Activated T-cell treated with anti-CD3 and anti-CD28 coated beads, Interleukin-2, amount 50 U/mL, for 4 hours (primary cell): ENCODE measurements around the gene CYB5A. TPM values are rescaled to one million over a fixed set of nuclear protein-coding genes. Genes with fewer than 3 reads are reported as not detected.

Experiments used
- ATAC-seq, 2 donors: fragments of 200-7000 bp; cut with Tn5 transposase; one replicate each; pipeline ENCODE4 v1.10.0; 2021
- DNase-seq: peaks from one replicate; pipeline ENCODE4 v3.0.0-alpha.2; 2020
- H3K27me3 Mint-ChIP-seq: one replicate; pipeline ENCODE4 v1.8.0; 2021; ENCODE audit warnings: low read depth, mixed read lengths
- H3K36me3 Mint-ChIP-seq: one replicate; pipeline ENCODE4 v1.8.0; 2022; ENCODE audit warnings: mixed read lengths; ENCODE audit not compliant: insufficient read depth
- H3K4me1 Mint-ChIP-seq: one replicate; pipeline ENCODE4 v1.8.0; 2021; ENCODE audit warnings: low read depth, mixed read lengths
- H3K4me3 Mint-ChIP-seq: one replicate; pipeline ENCODE4 v1.8.0; 2021; ENCODE audit warnings: mild to moderate bottlenecking, moderate library complexity, mixed read lengths
- H3K9me3 Mint-ChIP-seq: one replicate; pipeline ENCODE4 v1.8.0; 2021; ENCODE audit warnings: mixed read lengths
- total RNA-seq, 3 donors: library from RNA; stranded (reverse); gene quantifications; one replicate each; pipeline ENCODE4 v1.2.1, GENCODE V29; 2021

Gene CYB5A
- total RNA-seq, 3 donors from 2014 or later: 40.6 to 46.5 (median 45.9) TPM

GRCh38 chr18:74233933-74234325 lies 57.8 kb downstream of the CYB5A start:
- Mint-ChIP-seq H3K4me1 (no peaks in the 10 kb centered on the region), H3K4me3 (no peak overlapping the region), H3K27me3 (peaks cover 21% of the 10 kb centered on the region), H3K36me3 (no peaks in the 10 kb centered on the region), H3K9me3 (no peaks in the 10 kb centered on the region)
- ATAC-seq (no peak), DNase-seq (no peak)

GRCh38 chr18:74230922-74231714 lies 60.6 kb downstream of the CYB5A start:
- H3K4me3 Mint-ChIP-seq: no peak overlapping the region
- H3K27me3 Mint-ChIP-seq: peaks cover 6% of the 10 kb centered on the region

GRCh38 chr18:74229891-74230290 lies 61.9 kb downstream of the CYB5A start:
- DNase-seq (no peak), ATAC-seq (no peak)
- Mint-ChIP-seq H3K27me3 (peaks cover 6% of the 10 kb centered on the region), H3K9me3 (no peaks in the 10 kb centered on the region), H3K4me3 (no peak overlapping the region), H3K4me1 (no peaks in the 10 kb centered on the region), H3K36me3 (no peaks in the 10 kb centered on the region)

More at GRCh38 chr18:74230922-74231714, 60.6 kb downstream of the CYB5A start:
- no peaks in the 10 kb centered on the region for H3K9me3 Mint-ChIP-seq
- ATAC-seq (no peak), DNase-seq (no peak)
- no peaks in the 10 kb centered on the region for H3K36me3 Mint-ChIP-seq
- no peaks in the 10 kb centered on the region for H3K4me1 Mint-ChIP-seq

GRCh38 chr18:74229005-74229404 lies 62.8 kb downstream of the CYB5A start:
- H3K27me3 Mint-ChIP-seq: peaks cover 6% of the 10 kb centered on the region
- H3K4me3 Mint-ChIP-seq: no peak overlapping the region
- ATAC-seq (no peak), DNase-seq (no peak)
- H3K36me3 Mint-ChIP-seq: no peaks in the 10 kb centered on the region
- H3K9me3 Mint-ChIP-seq: no peaks in the 10 kb centered on the region
- H3K4me1 Mint-ChIP-seq: no peaks in the 10 kb centered on the region

DNA sequence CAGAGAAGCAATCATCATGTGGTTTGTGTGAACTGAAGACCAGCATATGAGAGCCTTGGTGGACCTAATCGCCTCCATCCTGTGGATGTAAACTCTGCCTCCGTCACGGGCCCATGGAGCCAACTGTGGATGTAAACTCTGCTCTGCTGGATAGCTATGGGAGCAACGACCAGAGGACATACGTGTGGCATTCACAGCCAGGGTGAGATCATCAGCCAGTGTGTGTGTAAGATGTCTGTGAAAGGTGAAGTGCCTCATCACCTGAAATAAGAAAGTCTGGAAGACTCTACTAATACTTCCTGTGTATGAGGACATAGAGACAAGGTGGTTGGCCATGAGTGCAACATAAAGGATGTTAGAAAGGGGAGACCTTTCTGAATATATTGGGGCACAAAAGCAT lies 63.5 kb downstream of the CYB5A start:
- Mint-ChIP-seq H3K9me3 (no peaks in the 10 kb centered on the region), H3K36me3 (no peaks in the 10 kb centered on the region), H3K4me1 (no peaks in the 10 kb centered on the region), H3K4me3 (no peak overlapping the region), H3K27me3 (peaks cover 8% of the 10 kb centered on the region)
- ATAC-seq: no peak
- DNase-seq: no peak

GRCh38 chr18:74226666-74227065 lies 65.1 kb downstream of the CYB5A start:
- Mint-ChIP-seq H3K27me3 (peaks cover 8% of the 10 kb centered on the region), H3K4me1 (no peaks in the 10 kb centered on the region), H3K36me3 (no peaks in the 10 kb centered on the region), H3K4me3 (no peak overlapping the region), H3K9me3 (no peaks in the 10 kb centered on the region)
- no peak for DNase-seq
- no peak for ATAC-seq

- no peaks in the 10 kb centered on the region for H3K9me3 Mint-ChIP-seq
- ATAC-seq (no peak), DNase-seq (no peak)
- no peaks in the 10 kb centered on the region for H3K36me3 Mint-ChIP-seq
- H3K27me3 Mint-ChIP-seq: peaks cover 8% of the 10 kb centered on the region
- H3K4me3 Mint-ChIP-seq: no peak overlapping the region
- H3K4me1 Mint-ChIP-seq: no peaks in the 10 kb centered on the region
Measured at GRCh38 chr18:74226156-74226555, 65.6 kb downstream of the CYB5A start.

GRCh38 chr18:74225193-74225840 lies 66.4 kb downstream of the CYB5A start:
- no peaks in the 10 kb centered on the region for H3K9me3 Mint-ChIP-seq
- H3K27me3 Mint-ChIP-seq: peaks cover 8% of the 10 kb centered on the region
- no peaks in the 10 kb centered on the region for H3K4me1 Mint-ChIP-seq
- H3K36me3 Mint-ChIP-seq: no peaks in the 10 kb centered on the region
- no peak overlapping the region for H3K4me3 Mint-ChIP-seq
- DNase-seq (no peak), ATAC-seq (no peak)

- Mint-ChIP-seq H3K9me3 (no peaks in the 10 kb centered on the region), H3K4me3 (no peak overlapping the region), H3K36me3 (no peaks in the 10 kb centered on the region), H3K27me3 (peaks cover 7% of the 10 kb centered on the region), H3K4me1 (no peaks in the 10 kb centered on the region)
- no peak for DNase-seq
- no peak for ATAC-seq
Measured at GRCh38 chr18:74222710-74223494, 68.9 kb downstream of the CYB5A start.

DNA sequence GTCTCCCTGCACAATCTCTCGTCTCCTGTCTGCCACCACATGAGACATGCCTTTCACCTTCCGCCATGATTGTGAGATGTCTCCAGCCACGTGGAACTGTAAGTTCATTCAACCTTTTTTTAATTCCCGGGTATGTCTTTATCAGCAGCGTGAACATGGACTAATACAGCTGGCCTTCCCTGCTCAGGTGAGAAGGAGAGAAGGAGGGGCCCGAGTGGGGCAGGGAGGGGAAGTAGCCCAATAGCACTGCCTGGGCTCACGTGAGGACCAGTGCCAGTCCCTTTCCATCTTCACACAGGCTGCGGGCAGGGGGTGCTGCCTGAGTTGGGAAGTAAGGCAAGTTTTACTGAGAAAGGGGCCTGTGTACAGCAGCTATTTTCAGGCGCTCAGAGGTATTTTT lies 70.7 kb downstream of the CYB5A start:
- H3K27me3 Mint-ChIP-seq: peaks cover 2% of the 10 kb centered on the region
- ATAC-seq: no peak
- no peaks in the 10 kb centered on the region for H3K36me3 Mint-ChIP-seq
- no peaks in the 10 kb centered on the region for H3K9me3 Mint-ChIP-seq
- no peaks in the 10 kb centered on the region for H3K4me1 Mint-ChIP-seq
- no peak overlapping the region for H3K4me3 Mint-ChIP-seq
- no peak for DNase-seq

- ATAC-seq: no peak
- Mint-ChIP-seq H3K4me1 (no peaks in the 10 kb centered on the region), H3K36me3 (no peaks in the 10 kb centered on the region)
Measured at GRCh38 chr18:74219056-74219455, 72.7 kb downstream of the CYB5A start.

DNA sequence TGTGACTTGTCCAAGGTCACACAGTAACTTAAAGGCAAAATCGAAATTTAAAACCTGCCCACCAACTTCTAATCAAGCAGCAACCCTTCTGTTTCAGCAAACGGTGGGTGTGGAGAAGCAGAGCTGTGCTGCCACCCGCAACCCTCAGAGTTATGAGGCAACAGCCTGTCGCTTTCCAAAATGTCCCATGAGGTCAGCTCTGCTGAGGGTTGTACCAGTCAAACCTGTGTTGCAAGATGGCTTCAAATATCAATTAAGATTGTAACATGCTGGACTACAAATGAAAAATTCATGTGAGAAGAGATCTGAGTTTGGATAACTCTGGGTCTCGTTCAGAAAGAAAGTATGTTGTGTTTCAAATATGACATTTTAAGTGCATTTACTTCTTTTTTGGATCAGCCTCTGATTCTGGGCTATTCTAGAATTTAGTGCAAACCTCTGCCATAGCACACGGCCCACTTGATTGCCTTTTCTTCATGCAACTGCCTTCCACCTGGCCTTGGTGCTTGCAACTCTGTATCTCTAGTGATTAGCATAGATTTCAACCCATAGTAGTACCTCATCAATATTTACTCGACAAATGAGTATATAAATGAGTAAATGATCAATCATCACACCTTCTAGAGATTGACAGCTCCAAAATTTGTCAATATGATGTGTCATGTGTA lies 74.2 kb downstream of the CYB5A start:
- ATAC-seq: no peak
- Mint-ChIP-seq H3K36me3 (no peaks in the 10 kb centered on the region), H3K27me3 (peaks cover 9% of the 10 kb centered on the region), H3K4me1 (no peaks in the 10 kb centered on the region), H3K4me3 (no peak overlapping the region), H3K9me3 (no peaks in the 10 kb centered on the region)
- no peak for DNase-seq

More at GRCh38 chr18:74219056-74219455, 72.7 kb downstream of the CYB5A start:
- Mint-ChIP-seq H3K4me3 (no peak overlapping the region), H3K27me3 (peaks cover 7% of the 10 kb centered on the region), H3K9me3 (no peaks in the 10 kb centered on the region)
- no peak for DNase-seq

- ATAC-seq (no peak), DNase-seq (no peak)
- no peak overlapping the region for H3K4me3 Mint-ChIP-seq
- H3K9me3 Mint-ChIP-seq: no peaks in the 10 kb centered on the region
- peaks cover 9% of the 10 kb centered on the region for H3K27me3 Mint-ChIP-seq
- H3K36me3 Mint-ChIP-seq: no peaks in the 10 kb centered on the region
- H3K4me1 Mint-ChIP-seq: no peaks in the 10 kb centered on the region
Measured at GRCh38 chr18:74216661-74217110, 75.1 kb downstream of the CYB5A start.

DNA sequence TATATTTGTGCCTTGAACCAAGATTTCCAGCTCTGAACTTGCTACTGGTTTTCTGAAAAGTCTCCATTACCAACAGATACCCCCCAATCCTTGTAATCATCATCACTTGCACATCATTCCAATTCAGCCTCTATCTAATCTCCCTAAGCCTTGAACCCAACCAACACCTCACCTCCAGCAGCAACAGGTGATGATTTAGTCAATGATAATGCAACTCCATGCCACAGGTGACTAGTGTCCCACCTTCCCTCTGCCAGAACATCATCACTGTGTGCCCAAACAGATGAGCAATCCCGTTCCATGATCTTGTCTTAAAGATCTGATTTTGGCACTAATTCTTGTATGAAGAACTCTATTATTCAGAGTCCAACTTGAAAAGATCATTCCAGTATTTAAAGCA lies 75.9 kb downstream of the CYB5A start:
- DNase-seq: no peak
- H3K4me3 Mint-ChIP-seq: no peak overlapping the region
- H3K9me3 Mint-ChIP-seq: no peaks in the 10 kb centered on the region
- no peaks in the 10 kb centered on the region for H3K36me3 Mint-ChIP-seq
- peaks cover 9% of the 10 kb centered on the region for H3K27me3 Mint-ChIP-seq
- no peak for ATAC-seq
- H3K4me1 Mint-ChIP-seq: no peaks in the 10 kb centered on the region
